Measurements from ENCODE around the gene SMOC2.

GRCh38 chr6:168550326-168550725 is 109.3 kb downstream of the SMOC2 start:
- no peak for TF ChIP-seq POLR2AphosphoS5 (IDR thresholded peaks at IDR 0.05; ENCODE audit: borderline replicate concordance, low read depth, low read length)
- TF ChIP-seq EZH2 (IDR thresholded peaks at IDR 0.05) = no peak
